ENCODE measurements around the gene RIOK2.

RIOK2 gene

DNA sequence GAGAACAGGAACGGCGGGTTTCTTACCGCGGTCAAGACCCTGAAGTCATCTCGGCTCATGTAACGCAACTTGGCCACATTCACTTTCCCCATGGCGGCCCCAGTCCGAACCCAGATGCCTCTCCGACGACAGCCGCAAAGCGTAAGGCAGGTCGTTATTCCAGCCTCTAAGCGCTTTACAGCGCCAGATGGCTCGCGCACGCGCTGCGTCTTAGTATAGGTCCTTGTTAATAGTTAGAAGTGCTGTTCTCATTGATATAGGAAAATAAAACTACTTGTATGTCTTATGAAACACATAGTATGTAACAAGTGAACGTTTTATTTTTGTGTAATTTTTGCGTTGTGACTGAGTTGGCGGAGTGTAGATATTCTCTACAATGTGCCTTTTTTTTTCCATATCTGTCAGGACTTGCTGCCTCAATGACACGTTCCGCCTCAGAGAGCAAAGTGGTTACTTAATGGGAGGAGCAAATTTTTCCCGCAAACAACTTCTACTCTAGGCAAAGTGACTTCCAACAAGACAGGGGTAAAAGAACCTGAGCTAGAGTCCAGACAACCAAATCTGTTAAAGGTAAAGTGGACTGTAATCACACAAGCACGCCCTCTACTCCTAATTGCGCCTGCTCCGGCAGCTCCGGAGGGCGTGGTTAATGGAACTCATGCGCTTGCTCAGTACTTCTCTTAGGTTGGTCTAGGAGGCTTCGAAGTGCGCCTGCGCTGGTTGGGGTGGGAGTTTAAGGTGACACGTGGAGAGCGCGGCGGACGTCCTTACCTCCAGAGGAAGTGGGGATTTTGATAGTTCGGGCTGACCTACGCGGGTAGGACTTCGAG lies at the start of gene RIOK2:
Gene RIOK2, minus strand, starts transcription at position 148 of the 830 bp plus-strand sequence. Its CDS starts 56 bp downstream, at position 92.
- no peak for TF ChIP-seq ZFX (IDR thresholded peaks at IDR 0.05; ENCODE audit: borderline replicate concordance)
- TF ChIP-seq, protein P1, sequence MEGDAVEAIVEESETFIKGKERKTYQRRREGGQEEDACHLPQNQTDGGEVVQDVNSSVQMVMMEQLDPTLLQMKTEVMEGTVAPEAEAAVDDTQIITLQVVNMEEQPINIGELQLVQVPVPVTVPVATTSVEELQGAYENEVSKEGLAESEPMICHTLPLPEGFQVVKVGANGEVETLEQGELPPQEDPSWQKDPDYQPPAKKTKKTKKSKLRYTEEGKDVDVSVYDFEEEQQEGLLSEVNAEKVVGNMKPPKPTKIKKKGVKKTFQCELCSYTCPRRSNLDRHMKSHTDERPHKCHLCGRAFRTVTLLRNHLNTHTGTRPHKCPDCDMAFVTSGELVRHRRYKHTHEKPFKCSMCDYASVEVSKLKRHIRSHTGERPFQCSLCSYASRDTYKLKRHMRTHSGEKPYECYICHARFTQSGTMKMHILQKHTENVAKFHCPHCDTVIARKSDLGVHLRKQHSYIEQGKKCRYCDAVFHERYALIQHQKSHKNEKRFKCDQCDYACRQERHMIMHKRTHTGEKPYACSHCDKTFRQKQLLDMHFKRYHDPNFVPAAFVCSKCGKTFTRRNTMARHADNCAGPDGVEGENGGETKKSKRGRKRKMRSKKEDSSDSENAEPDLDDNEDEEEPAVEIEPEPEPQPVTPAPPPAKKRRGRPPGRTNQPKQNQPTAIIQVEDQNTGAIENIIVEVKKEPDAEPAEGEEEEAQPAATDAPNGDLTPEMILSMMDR (IDR thresholded peaks at IDR 0.05): no peak

DNA sequence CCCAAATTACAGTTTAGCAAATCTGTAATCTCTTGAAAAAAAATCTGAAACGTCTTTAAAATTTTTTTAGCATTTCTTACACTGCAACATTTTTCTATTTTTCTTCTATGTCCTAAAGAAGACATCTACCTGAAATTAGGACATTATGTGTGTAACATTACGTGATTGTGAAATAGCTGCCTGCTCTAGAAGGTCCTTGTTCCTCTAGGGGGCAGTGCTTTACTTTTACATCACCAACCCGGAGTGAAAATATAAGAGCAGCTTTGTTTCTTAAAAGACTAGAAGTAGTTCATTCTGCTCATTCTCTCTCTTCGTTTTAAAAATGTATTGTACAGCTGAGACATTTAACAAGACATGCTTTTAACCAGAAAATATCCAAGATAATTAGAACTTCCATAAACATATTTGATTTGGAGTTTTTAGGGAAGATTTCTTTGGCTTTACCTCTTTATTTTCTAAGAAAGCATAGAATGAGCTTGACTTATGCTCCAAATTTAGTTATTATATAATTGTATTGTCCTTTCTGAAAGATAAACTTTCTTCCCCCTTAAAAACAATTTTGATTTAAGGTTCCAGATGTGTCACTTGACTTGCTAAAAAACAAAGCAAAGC lies 48.1 kb upstream of the RIOK2 start:
- TF ChIP-seq, protein P1 (IDR thresholded peaks at IDR 0.05): peak; percentile 89
- TF ChIP-seq ZFX (IDR thresholded peaks at IDR 0.05; ENCODE audit: borderline replicate concordance): no peak
- H3K27ac ChIP-seq: no peak overlapping the region

More for the DNA sequence above, at the start of gene RIOK2:
- H3K27ac ChIP-seq: peak within 1 kb of the TSS; percentile 96

DNA sequence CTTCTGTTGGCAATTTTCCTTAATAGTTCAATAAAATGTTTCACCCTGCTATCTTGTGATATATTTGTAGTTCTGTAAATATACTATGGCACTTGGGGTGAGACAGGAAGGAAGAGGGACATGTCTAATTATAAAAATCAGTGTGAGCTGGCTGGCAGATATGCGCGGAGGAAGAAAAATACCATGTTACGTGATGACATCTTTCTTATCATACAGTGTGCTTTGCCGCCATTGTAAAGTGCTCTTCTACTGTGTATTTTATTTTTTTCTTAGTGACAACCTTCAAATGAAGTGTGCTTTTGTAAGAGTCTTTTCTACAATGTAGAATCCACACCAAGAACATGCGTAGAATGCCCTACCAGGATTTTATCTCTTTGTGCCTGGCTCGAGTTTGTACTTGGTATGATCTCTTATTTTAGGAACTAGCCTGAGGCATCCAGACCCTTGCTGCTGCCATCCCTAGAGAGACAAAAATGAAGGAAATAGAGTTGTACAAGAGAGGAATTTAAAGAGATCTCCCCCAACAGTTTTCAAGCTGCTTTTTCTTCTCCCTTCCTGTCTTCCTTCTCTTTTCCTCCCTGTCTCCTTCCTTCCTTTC lies 46.7 kb upstream of the RIOK2 start:
- H3K27ac ChIP-seq: no peak overlapping the region
- TF ChIP-seq, protein P1 (IDR thresholded peaks at IDR 0.05): no peak
- no peak for TF ChIP-seq ZFX (IDR thresholded peaks at IDR 0.05; ENCODE audit: borderline replicate concordance)

DNA sequence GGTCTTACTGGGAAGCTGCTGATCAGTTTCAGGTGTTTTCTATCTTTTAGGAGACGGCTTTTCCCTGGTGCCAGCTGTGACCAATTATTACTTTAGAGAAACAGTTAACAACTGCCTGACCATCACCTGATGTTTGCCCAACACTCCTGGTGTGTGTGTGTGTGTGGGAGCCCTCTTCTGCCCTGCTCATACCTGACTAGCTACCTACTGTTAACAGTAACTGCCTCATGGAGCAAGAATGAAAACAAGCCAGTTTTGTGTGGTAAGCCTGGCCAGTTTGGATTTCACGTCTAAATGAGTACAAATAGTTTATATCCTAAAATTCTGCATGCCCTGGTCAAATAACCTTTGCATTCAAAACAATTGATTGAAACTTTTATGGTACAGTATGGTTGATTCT lies 46.1 kb upstream of the RIOK2 start:
- TF ChIP-seq, protein P1 (IDR thresholded peaks at IDR 0.05): no peak
- no peak for TF ChIP-seq ZFX (IDR thresholded peaks at IDR 0.05; ENCODE audit: borderline replicate concordance)
- H3K27ac ChIP-seq: no peak overlapping the region

DNA sequence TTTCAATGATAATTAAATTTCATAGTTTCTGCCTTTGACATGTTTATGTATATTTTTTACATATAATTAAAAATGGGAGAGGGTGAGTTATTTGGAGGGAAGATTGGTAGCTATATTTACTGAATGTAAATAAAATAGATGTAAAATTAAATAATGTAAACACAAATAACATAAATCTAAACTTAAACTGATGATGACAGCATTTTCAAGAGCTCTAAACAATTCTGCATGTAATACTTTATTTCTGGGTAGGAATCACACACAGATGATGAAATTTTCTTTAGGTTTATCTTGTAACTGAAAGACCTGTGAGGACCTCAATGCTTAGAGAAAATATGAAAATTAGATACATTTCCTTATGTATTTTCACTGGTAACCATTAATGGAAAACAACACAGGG lies 42.2 kb upstream of the RIOK2 start:
- no peak overlapping the region for H3K27ac ChIP-seq
- TF ChIP-seq ZFX (IDR thresholded peaks at IDR 0.05; ENCODE audit: borderline replicate concordance): no peak
- TF ChIP-seq, protein P1 (IDR thresholded peaks at IDR 0.05): no peak

DNA sequence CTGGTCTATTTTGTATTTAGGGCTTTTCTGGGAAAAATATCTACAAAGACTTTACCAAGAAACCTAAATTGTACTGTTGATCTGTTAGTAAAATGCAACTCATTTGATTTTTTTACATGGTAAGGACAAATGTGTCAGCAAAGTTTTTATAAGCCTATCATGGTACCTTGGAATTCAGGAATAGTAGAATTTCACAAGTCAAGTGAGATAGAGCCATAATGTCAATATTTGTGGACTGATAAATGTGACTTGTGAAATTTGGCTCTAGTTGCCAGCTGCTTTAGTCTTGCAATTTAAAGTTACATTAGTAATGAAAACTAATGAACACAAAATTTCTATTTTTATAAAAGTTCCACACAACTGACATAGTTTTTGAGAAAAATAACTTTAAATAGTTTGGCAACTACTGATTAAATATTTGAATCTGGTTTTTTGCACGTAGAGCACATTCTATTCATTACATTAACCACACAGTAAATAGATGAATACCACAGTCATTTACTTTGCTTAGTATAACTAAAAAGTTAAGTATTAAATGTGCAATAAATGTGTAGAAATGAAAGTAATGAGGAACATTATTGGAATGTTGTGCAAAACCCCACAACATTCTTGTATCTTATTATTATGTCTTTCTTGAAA lies 41.2 kb upstream of the RIOK2 start:
- no peak overlapping the region for H3K27ac ChIP-seq
- TF ChIP-seq, protein P1 (IDR thresholded peaks at IDR 0.05): no peak

All from 22Rv1 (cell line).